NCI-H82 treated with DMSO at 0.1 percent for 48 hours (cell line): Measurements from ENCODE around the gene HTR3B.
"Not testable (repeated sequence)": the region's sequence is repeated elsewhere in the genome, so short reads cannot be mapped to it uniquely, and the experiment has no call there.

Source experiments
- DNase-seq: peaks from one replicate; lab custom pipeline; 2025; ENCODE audit not compliant: unreplicated experiment; lab: John Stamatoyannopoulos, UW

HTR3B gene, protein sequence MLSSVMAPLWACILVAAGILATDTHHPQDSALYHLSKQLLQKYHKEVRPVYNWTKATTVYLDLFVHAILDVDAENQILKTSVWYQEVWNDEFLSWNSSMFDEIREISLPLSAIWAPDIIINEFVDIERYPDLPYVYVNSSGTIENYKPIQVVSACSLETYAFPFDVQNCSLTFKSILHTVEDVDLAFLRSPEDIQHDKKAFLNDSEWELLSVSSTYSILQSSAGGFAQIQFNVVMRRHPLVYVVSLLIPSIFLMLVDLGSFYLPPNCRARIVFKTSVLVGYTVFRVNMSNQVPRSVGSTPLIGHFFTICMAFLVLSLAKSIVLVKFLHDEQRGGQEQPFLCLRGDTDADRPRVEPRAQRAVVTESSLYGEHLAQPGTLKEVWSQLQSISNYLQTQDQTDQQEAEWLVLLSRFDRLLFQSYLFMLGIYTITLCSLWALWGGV

DNA sequence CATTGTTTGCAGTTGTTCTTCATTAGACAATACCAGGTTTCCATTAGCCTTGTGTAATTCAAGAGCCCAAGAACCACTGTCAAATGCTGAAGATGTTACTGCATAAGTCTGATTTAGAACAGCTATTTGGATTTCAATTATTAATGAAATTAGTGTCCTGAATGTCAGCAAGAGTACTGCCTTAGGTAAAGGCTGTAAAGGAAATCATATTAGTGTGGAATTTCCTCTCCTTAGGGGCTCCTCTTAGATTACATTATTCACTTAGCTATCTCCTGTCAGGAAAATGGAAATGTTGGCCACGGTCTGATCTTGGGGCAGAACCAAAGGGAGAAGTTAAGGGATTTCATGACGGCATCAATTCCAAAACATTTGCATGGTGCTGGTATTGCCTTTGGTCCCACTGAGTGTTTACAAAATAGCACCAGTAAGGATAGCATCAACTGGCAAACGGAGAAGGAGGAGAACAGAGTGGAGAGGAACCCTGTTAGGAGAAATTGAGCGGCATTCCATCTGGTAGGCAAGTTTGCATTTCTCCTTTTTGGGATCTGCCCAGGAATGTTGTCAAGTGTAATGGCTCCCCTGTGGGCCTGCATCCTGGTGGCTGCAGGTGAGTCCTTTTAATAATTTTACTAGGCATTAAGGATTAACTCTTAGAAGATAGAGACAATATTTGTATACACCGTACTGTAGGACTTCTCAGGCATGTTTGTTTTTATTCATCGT, at the start of gene HTR3B:
TSS of gene HTR3B (plus strand) at position 418 of the 723 bp plus-strand sequence. CDS start at position 556, 138 bp downstream.
- DNase-seq, result no peak

DNA sequence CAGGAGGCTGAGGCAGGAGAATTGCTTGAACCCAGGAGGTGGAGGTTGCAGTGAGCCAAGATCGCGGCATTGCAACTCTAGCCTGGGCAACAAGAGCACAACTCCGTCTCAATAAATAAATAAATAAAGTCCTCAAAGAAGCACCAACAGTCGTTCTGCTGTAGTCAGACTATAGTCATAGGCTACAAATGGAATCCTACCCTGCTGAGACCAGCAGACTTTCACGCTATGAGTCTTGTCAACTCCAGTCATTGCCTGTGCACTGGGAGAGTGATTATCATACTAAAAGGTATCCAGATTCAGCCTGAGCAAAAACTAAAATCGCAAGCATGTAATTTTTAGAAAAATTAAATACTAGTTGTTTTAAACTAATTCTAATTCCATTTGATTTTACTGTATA, 48.8 kb upstream of the HTR3B start:
- no peak for DNase-seq

DNA sequence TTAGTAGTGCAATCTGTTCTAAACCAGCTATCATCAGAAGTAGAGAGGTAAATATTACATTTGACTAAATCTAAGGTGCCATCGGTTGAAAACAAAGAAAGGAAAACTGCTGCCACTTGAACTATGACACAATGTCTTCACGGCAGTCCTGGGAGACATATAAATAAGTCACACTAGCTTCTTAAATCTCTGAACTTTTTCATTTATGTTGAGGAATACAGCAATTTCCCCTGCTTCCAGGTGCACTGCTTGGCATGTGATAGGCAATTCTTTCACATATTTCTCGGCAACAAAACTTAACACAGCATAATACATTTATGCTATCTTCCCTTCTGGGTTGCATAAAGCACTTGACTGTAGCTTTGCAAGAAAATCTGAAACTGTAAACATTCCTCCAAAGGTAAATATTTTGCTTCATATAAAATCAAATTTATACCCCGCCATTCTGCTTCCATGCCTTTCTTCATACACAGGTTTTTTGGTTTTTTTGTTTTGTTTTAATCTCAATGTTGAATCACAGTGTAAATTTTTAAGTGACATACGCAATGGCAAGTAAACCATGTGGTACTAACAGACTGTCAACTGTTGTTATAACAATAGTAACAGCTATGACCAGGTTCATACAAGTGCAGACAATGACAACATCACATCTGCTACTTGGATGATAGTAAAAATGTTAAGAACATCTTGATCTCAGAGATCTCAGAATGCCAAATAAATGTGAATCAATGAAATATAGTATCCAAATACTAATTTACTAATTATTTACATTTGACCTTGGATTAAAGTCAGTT, 47.4 kb upstream of the HTR3B start:
- no peak for DNase-seq

DNA sequence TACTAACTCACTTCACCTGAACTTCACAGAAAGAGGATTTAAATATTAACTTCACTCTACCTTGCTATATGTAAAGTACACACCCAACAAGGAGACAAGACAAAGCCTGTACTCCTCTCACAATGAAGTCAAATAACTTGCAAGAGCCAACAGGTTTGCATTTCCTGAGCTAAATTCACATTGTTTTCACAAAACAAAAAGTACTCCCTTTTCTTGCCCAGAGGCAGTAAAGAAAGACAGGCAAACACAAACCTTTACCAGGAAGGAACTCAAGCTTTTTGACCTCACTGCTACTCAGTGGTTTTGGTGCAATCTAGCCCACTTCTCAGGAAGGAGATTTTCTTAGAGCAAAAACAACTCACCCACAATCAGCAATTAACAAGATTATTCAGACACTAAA, 44.9 kb upstream of the HTR3B start:
- peak; percentile 1 for DNase-seq

DNA sequence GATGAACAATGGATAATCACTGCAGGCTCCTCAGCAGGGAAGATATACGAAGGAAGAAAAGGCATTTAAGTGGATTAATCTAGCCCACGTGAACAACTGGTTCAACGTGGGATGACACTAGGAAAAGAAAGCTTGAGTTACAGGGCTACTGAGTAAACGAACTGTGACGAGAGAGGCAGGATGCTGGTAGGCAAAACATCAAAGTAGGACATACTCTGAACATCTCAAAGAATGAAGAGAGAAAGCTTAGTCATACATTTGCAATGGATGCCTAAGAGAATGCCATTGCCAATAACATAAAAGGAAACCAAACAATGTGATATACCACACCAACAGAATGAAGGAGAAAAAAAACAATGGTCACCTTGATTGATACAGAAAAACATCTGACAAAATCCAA, 42.2 kb upstream of the HTR3B start:
- DNase-seq, result peak; percentile 56

DNA sequence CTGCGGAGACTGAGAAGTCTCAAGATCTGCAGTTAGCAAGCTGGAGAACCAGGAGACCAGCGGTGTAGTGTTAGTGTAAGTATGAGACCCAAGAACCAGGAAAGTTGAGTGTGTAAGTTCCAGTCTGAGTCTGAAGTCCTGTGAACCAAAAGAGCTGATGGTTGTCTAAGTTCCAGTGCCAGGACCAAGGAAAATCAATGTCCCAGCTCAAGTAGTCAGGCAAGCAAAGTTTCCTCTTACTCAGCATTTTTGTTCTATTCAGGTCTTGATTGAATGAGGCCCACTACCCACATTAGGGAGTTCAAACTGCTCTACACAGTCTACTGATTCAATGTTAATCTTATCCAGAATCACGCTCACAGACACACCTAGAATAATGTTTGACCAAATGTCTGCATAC, 40.2 kb upstream of the HTR3B start:
- DNase-seq, result no peak

DNA sequence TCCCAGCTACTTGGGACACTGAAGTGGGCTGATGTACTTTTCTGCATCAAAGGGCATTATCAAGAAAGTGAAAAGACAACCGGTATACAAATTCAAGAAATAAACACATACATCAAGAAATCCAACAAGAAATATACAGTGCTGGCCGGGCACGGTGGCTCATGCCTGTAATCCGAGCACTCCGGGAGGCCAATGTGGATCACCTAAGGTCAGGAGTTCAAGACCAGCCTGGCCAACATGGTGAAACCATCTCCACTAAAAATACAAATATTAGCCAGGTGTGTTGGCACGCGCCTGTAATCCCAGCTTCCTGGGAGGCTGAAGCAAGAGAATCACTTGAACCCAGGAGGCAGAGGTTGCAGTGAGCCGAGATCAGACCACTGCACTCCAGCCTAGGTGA, 38.7 kb upstream of the HTR3B start:
- no peak for DNase-seq

DNA sequence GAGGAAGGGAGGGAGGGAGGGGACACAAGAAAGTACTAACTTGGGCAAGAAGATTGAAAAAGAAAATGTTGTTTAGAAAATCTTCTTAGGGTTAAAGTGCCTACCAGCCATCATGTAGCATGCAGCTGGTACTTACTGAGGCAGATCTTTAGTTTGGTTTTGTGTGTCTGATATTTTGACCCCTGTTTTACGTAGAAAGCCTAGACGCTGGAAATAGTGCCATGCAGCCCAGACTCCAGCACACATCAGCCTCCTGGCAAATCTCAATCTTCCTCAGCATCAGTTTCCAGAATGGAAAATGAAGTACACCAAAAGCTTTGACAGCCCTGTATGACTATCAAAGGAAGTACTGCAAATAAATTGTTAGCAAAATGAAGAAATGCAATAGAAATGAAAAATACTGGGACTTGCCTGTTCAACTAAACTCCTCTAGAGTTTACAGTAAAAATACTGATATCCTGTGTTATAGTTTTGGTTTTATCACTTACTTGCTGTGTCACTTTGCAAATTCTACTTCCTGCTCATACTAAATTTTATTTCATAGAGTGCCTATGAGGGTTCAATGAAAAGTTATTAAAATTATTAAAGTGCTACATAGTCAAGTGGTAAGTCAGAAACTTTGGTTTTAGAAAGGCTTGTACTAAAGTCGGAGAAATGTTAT, 36.6 kb upstream of the HTR3B start:
- no peak for DNase-seq

DNA sequence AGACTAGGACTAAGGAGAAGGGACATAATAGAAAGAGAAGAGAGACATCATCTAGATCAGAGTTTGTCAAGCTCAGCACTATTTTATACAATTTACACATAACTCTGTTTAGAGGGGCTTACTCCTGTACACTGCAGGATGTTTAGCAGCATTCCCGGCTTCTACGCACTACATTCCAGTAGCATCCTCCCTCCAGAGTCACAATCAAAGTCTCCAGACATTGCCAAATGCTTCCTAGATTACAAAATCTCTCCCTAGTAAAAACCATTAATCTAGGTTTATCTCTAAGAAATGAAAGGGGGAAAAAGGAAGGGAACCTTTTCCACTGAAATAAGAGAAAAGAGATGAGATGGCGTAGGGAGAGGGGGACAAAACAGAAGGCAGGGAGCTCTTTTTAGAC, 33.3 kb upstream of the HTR3B start:
- DNase-seq, result no peak

DNA sequence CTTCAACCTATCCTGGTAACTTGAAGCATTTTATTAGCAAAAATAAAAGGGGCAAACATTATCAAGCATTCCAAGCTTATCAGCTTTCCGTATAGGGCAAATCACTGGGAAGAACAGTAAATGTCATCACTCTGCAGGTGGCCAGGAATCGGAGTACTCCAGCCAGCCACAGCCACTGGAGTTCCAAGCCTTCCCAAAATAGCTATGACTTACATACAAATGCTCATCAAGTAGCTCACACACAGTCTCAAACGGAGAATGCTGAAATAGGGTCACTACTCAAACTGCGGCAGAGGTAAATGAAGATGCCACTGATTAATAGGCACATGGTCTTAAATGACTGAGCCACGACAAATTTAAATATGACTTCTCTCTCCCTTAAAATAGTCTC, 31.4 kb upstream of the HTR3B start:
- DNase-seq, result peak; percentile 13

DNA sequence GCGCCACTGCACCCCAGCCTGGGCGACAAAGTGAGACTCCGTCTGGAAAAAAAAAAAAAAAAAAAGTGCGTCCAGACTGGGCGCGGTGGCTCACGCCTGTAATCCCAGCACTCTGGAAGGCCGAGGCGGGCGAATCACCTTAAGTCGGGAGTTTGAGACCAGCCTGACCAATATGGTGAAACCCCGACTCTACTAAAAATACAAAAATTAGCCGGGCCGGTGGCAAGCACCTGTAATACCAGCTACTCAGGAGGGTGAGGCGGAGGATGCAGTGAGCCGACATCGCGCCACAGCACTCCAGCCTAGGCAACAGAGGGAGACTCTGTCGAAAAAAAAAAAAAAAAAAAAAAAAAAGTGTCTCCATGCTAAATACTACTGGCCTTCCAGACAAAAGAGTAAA, 30.5 kb upstream of the HTR3B start:
- DNase-seq, result no peak

DNA sequence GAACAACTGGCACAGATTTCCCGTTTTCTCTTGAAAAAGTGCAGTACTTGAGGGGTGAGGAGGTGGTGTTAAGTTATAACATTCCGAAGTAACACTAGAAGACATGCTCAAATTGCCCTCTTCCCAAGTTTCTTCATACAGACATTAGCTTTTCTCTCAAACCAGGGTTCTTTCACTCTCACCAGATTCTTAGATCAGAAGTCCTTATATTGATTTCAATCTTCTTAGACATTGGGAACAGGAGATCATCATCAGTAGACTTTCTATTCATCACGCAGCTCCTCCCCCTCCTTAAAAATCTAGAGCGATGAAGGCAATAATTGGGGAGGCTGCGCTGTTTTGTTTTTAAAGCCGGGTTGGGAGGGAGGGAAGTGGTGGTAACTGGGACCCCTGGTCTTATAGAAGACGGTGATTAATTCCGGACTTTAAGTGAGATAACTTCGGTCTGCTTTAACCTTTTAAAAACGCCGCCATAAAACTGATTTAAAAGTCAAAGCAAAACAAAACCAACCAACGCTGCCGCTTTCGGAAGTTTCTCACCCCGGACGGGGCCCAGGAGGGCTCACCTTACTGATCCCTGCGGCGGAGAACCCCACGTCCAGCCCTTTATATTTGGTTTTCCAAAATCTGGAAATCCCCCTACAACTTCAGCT, 29.9 kb upstream of the HTR3B start:
- DNase-seq, result no peak

DNA sequence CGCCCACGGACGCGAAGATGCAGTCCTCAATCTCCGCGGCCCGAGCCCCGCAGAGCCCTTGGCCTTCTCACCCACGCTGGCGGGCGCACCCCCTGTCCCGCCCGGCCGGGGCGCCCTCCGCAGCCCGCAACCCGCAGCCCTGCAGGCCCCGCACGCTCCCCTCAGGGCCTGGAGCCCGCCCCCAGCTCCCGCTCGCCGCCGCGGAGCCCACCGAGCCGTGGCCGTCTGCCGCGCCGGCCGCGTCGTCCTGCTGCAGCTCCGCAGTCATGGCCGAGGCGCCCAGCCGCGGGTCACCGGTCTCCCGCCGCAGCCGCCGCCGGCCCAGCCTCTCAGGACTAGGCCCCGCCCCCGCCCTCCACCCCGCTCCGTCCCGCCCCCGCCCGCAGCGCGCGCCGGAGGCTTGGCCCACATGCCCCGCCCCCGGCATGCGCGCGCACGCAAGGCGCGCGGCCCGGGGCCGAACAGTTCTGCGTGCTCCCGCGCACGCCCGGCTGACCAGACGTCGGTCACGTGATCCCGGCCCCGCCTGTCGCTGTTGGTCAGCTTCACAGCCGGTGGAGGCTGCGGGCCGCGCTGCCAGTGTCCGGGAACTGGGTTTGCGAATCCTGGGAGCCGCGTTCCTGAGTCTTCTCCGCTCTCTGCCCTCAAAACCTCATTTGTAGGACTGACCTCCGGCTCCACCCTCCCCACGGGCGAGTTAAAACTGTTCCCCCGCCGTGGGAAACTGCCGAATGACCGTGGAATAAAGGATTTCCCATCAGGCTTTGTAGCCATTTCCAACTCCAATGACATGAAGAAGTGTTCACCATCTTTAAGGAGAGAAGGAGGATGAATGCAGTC, 29.1 kb upstream of the HTR3B start, which contains the start of gene USP28:
TSS of gene USP28 (minus strand) at position 339 of the 840 bp plus-strand sequence. CDS start at position 268, 71 bp downstream.
- peak; percentile 57 for DNase-seq

DNA sequence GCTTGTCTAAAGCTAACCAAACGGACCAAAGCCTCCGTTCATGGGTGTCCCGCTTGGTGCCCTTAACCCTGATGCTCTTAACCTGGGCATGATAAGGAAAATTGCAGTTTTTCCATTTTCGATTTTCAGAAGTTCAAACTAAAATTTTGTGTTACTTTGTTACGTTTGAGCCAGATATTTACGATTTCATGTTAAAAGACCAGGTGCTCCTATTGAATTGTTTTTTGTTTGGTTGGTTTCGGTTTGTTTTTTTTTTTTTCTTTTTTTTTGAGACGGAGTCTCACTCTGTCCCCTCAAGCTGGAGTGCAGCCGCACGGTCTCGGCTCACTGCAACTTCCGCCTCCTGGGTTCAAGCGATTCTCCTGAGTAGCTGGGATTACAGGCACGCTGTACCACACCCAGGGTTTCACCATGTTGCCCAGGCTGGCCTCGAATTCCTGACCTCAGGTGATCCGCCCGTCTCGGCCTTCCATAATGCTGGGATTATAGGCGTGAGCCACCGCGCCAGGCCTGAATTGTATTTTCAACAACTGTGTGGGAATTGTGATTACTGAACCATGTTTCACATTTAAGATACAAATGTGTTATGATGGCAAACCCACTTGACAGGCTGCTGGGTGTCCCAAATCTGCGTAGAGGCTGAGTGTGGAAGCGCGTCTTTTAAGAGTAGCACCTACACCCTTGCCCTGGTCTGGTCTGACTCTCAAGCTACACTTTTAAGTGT, 28.4 kb upstream of the HTR3B start:
- no peak for DNase-seq

DNA sequence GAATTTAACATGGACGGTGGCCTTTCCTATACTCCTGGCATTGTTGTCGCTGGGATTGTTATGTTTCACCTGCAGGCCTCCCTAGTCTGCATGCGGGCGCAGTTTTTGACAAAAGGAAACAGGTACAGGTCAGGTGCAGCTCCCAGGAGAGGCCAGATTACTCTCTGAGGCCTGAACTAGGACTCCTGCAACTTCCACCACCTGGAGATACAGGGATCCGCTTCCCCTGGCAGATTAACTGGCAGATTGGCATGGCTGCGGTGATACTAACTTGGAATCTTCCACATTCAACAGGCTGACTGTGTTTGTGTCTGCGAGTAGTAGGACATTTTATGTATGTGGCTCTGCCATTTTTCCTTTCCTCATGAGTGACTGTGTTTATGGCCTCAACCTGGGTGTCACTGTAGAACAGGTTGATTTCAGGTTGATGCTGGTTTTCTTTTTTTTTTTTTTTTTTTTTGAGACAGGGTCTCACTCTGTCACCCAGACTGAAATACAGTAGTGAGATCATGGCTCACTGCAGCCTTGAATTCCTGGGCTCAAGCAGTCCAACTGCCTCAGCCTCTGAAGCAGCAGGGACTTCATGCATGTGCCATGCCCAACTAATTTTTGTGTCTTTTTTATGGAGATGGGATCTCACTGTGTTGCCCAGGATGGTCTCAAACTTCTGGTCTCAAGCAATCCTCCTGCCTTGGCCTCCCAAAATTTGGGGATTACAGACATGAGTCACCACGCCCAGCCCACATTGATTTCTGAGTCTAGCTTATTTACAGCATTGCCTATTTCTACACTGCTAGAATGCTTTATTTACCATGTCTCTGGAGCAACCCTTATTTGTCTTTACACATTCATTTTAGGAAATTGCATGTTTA, 27.6 kb upstream of the HTR3B start:
- no peak for DNase-seq

DNA sequence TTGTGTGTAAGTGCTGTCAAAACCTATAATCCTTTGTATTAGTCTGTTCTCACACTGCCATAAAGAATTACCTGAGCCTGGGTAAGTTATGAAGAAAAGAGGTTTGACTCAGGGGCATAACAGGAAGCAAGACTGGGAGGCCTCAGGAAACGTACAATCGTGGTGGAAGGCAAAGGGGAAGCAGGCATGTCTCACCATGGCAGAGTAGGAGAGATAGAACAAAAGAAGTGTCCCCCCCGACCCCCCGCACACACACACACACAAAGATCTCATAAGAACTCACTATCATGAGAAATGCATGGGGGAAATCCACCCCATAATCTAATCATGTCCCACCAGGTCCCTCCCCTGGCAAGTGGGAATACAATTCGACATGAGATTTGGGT, 26.9 kb upstream of the HTR3B start:
- no peak for DNase-seq

DNA sequence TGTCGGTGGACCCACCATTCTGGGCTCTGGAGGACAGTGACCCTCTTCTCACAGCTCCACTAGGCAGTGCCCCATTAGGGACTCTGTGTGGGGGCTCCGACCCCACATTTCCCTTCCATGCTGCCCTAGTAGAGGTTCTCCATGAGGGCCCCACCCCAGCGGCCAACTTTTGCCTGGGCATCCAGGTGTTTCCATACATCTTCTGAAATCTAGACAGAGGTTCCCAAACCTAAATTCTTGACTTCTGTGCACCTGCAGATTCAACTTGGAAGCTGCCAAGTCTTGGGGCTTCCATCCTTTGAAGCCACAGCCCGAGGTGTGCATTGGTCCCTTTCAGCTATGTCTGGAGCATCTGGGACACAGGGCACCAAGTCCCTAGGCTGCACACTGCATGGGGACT, 25.1 kb upstream of the HTR3B start:
- DNase-seq, result not testable (repeated sequence)

DNA sequence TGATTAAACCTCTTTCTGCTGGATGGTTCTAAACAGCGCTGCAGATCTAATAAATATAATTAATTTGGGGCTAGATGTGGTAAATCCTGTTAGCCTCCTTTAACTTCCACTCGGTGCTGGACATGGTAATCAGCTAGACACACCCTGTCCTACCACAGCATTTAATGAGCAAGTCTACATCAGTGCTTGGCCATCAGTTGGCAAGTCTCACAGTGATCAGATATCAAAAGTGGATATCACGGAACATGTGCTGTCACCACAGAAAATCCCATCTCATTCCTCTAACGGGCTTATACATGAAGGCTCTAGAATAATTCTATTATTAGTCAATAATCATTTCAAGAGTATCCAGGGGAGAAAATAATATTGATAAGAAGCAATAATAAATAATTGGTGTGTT, 23.6 kb upstream of the HTR3B start:
- DNase-seq, result peak; percentile 28
